GM19023 (cell line): Measurements from ENCODE around the gene HLA-DQB2.
"Not testable (repeated sequence)": the region's sequence is repeated elsewhere in the genome, so short reads cannot be mapped to it uniquely, and the experiment has no call there.

ENCODE experiments used
- ATAC-seq: cut with Tn5 transposase; IDR thresholded peaks from one replicate; pipeline ENCODE4 v1.9.1; 2021; ENCODE audit warnings: mild to moderate bottlenecking, moderate library complexity; ENCODE audit not compliant: unreplicated experiment

HLA-DQB2 gene

DNA sequence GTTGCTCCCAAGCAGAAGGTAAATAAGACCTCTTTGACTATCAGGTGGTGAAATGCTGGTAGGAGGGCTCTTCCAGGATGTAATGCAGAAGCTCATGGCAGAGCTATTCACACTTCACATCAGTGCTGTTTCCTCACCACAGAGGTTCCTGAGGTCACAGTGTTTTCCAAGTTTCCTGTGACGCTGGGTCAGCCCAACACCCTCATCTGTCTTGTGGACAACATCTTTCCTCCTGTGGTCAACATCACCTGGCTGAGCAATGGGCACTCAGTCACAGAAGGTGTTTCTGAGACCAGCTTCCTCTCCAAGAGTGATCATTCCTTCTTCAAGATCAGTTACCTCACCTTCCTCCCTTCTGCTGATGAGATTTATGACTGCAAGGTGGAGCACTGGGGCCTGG, 17.7 kb downstream of the HLA-DQB2 start:
- not testable (repeated sequence) for ATAC-seq

DNA sequence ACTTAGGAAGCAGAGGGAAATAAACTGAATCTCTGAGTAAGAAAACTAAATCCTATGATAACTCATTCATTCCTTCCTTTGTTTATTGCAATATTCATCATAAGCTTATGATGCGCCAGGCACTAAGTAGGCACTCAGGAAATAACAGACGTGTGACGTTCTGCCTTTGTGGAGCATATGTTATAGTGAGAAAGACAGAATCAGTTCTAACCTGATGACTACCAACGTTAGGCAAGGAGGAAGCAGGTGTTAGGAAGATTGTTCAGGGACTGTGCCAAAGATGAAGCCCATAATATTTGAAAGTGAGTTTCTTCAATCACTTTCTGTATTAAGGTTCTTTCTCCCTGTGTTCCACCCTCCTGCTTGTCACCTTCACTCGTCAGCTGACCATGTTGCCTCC, 18.6 kb downstream of the HLA-DQB2 start:
- no peak for ATAC-seq

DNA sequence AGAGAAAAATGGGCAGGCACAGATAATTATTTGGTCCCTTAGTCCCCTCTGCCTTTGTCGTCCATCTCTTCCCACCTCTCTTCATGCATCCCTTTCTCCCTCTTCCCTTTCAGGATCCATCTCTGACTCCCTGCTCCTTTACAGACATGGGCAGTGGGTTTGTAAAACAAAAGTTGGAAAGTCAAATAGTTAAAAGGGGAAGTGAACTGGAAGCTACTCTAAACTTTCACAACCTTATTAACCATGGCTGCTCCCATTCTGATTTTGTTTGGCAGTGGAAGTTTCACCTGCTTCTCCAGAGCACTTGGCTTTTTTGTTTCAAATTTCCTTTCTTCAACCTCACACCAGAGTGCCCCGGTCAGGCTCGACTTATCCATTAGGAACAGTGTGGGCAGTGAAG, 21.0 kb downstream of the HLA-DQB2 start:
- no peak for ATAC-seq

DNA sequence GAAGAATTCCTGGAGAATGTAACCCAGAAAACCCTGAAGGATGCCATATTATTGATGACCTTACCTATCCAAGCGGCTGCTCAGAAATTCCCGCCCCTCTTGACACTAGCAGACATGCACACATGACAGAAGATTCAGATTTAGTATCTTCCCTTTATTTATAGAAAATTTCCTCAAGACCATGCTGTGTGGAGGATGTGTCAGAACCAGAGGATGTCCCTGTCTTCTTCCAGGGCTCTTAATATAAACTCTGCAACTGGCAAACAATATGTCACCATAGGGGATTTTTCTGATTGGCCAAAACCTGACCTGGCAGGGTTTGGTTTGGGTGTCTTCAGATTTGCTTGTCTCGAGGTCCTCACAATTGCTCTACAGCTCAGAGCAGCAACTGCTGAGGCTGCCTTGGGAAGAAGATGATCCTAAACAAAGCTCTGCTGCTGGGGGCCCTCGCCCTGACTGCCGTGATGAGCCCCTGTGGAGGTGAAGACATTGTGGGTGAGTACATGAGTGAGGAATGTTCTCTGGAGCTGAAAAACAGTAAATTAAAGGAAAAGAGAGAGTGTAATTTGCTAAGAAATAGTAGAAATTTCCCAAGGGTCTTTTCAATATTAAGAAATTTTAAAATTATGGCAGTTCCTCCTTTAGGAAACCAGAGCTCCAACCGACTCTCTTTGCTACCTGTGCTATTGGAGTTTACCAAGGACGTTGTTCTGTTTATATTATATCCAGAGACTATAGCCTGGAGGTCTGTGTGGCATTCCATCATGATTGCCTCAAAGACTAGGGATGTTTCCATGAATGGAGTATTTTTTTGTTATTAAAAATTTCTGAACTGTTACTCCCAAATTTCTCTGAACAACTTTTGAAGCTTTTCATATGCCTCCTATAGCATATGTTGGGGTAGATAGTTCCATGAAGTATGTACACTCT, 22.0 kb downstream of the HLA-DQB2 start, which contains the start of gene HLA-DQA2:
HLA-DQA2 (plus strand) TSS at position 361 of the 930 bp plus-strand sequence; CDS start at position 414, 53 bp downstream.
- ATAC-seq, result no peak

DNA sequence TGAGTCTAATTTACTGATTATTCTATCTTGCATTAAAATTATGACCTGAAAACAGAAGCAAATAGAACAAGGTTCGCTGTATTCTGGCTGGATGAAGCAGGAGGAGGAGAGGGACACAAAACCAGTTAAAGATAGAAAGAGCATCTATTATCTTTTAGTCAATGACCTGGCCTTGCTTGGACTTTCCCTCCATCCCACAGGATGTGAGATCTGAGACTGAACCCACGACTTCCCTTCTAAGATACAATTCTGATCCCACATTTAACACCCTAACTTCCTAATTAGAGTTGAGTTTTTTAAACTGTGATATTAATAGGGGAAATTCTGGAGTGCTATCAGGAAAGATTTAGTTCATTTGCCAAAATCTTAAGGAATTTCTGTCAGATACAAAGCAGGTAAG, 25.2 kb downstream of the HLA-DQB2 start:
- no peak for ATAC-seq

DNA sequence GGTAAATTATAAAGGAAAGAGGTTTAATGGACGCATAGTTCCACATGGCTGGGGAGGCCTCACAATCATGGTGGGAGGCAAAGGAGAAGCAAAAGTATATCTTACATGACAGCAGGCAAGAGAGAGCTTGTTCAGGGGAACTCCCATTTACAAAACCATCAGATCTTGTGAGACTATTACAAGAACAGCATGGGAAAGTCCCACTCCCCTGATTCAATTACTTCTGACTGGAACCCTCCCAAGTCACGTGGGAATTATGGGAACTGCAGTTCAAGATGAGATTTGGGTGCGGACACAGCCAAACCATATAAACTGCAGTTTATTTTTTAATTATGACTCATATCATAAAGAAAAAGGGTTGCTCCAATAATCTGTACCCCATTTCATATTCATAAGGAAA, 44.5 kb downstream of the HLA-DQB2 start:
- ATAC-seq, result no peak

DNA sequence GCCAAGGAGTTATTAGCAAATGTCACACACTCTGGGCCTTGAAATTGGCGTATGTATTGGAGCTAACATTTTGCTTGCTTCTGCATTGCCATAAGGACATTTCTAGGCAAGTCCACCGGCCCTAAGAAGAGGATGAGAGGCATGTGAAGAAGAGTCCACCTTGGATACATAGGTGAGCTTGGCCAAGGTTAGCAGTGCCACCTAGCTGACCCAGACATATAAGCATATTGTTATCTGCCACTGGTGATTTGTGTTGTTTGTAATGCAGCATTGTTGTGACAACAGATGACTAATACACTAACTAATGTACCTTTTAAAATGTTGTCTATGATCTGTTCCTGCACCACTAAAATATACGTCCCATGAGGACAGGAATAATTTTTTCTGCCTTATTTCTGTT, 46.9 kb downstream of the HLA-DQB2 start:
- no peak for ATAC-seq

DNA sequence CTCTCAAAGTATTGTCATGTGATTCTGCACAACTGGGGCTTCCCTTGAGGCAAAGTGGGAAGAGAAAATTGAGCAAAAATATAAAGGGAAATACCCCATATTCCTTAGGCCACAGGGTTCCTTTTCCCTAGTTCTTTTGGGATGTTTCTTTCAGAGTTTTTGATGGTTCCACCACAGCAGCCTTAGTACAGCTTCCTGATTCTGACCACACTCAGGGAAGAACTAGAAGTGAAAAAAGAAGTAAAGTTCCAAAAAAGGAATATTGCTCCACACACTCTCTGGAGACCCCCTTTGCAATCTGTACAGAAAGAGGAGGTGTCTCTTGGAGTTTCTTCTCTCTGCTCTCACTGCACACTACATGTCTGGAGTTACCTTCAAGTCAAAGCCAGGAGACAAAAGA, 50.1 kb downstream of the HLA-DQB2 start:
- ATAC-seq, result no peak

DNA sequence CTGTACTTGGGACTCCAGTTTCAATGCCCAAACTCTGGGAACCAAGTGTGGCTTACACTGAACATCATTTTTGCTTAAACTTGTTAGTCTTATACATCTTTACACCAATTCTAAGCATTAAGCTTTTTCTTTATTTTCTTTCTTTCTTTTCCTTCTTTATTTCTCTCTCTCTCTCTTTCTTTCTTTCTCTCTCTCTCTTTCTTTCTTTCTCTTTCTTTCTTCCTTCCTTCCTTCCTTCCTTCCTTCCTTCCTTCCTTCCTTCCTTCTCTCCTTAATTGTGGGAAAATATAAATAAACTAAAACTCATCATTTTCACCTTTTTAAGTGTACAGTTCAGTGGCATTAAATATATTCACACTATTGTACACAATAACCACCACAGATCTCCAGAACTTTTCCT, 53.7 kb downstream of the HLA-DQB2 start:
- no peak for ATAC-seq
